GM23338 (cell line): ENCODE data around the gene FAM53B.

Source experiments
- CREB1 ChIP-seq: fragments of 250-450 bp; sonication (Bioruptor Pico); IDR thresholded peaks from 2 replicates; pipeline ENCODE4 v1.5.0; 2020; ENCODE audit warnings: low read depth, mild to moderate bottlenecking, moderate library complexity
- CTCF ChIP-seq, 2 experiments: fragments of 200-600 bp in 1 of 2; sonication (generic) in 1 of 2; conservative IDR thresholded peaks; 2 replicates each; pipeline versions ENCODE4 v1.5.1 to v1.6.1; 2016 to 2017; ENCODE audit warnings: antibody characterized with exemption in 2 of 2, low read depth in 2 of 2, mild to moderate bottlenecking in 2 of 2, moderate library complexity in 1 of 2
- ETS1 ChIP-seq: IDR thresholded peaks from 2 replicates; pipeline ENCODE4 v1.6.1; 2016; ENCODE audit warnings: antibody characterized with exemption
- EZH2 ChIP-seq: fragments of 200-600 bp; sonication (generic); IDR thresholded peaks from one replicate; pipeline ENCODE4 v1.8.0; 2017; ENCODE audit warnings: antibody characterized with exemption, mild to moderate bottlenecking, low read depth; ENCODE audit not compliant: unreplicated experiment
- EZH2phosphoT487 ChIP-seq: fragments of 200-600 bp; sonication (generic); IDR thresholded peaks from one replicate; pipeline ENCODE4 v1.8.1; 2018; ENCODE audit warnings: antibody characterized with exemption; ENCODE audit not compliant: unreplicated experiment
- POLR2AphosphoS5 ChIP-seq: IDR thresholded peaks from 2 replicates; pipeline ENCODE4 v1.6.1; 2016; ENCODE audit warnings: antibody characterized with exemption, low read depth
- REST ChIP-seq: IDR thresholded peaks from one replicate; pipeline ENCODE4 v1.6.1; 2018; ENCODE audit warnings: antibody characterized with exemption; ENCODE audit not compliant: unreplicated experiment
- ZNF331 ChIP-seq: fragments of 250-450 bp; sonication (Bioruptor Pico); IDR thresholded peaks from 2 replicates; pipeline ENCODE4 v1.5.0; 2020; ENCODE audit warnings: low read depth, mild to moderate bottlenecking, moderate library complexity

- TF ChIP-seq REST, result no peak
- TF ChIP-seq CTCF (conservative IDR thresholded peaks at IDR 0.05; ENCODE audit: low read depth in 2 of 2), result no peak
- TF ChIP-seq ZNF331 (CRISPR knock-in tag), result no peak
- no peak for TF ChIP-seq ETS1
- TF ChIP-seq EZH2phosphoT487, result no peak
- TF ChIP-seq EZH2, result no peak
- no peak for TF ChIP-seq CREB1 (CRISPR knock-in tag)
- no peak for TF ChIP-seq POLR2AphosphoS5
Observed at GRCh38 chr10:124644236-124644635, 99.9 kb downstream of the FAM53B start.
